ENCODE measurements around the gene BIVM. TPM values are rescaled to one million over a fixed set of nuclear protein-coding genes. Genes with fewer than 3 reads are reported as not detected.

The BIVM gene
- total RNA-seq, 1 experiment from 2014 or later, result 14.9 TPM

- Histone ChIP-seq H3K4me1 (peaks cover 24% of the 10 kb centered on the region), H3K36me3 (ENCODE audit: control insufficient read depth, insufficient read depth, low read length) (0 out of 2 replicates have a peak, but pooled peaks cover 2% of the 10 kb centered on the region), H3K4me3 (ENCODE audit: low read depth, low read length) (no peak overlapping the region), H3K27me3 (replicated peaks; ENCODE audit: control insufficient read depth, insufficient read depth, low read length) (no peaks in the 10 kb centered on the region), H3K9me3 (no peaks in the 10 kb centered on the region)
- Mint-ChIP-seq H3K36me3 (ENCODE audit: insufficient read depth, unreplicated experiment) (peaks cover 9% of the 10 kb centered on the region), H3K4me1 (ENCODE audit: low read depth, unreplicated experiment) (peaks cover 31% of the 10 kb centered on the region), H3K27ac (ENCODE audit: unreplicated experiment) (peak overlapping the region; percentile 80), H3K27me3 (ENCODE audit: insufficient read depth, unreplicated experiment) (no peaks in the 10 kb centered on the region), H3K9me3 (ENCODE audit: unreplicated experiment) (no peaks in the 10 kb centered on the region), H3K4me3 (ENCODE audit: unreplicated experiment) (peak overlapping the region; percentile 56)
- peak in 1 of 2 experiments; percentile 48 for DNase-seq
- POLR2A ChIA-PET, result interaction anchor here (1.5 kb wide), 1 partner anchor 174 kb away, joined by 5 read pairs; no protein-coding TSS in a partner anchor
- BruUV-seq (replicated peaks), result no TSS peak
- CTCF ChIA-PET, result interaction anchor here (0.8 kb wide), 1 partner anchor 29 kb away, joined by 3 read pairs; no protein-coding TSS in a partner anchor
- intact Hi-C loops (cut with micrococcal nuclease; ENCODE audit: unreplicated experiment), result loop anchor here (1.0 kb wide), 1 partner anchor 45 kb away; no protein-coding TSS in a partner anchor
- no peak for TF ChIP-seq CTCF (IDR thresholded peaks at IDR 0.05; ENCODE audit: insufficient read depth in 1 of 2, low read depth in 1 of 2, low read length in 1 of 2, severe bottlenecking in 1 of 2, unreplicated experiment in 1 of 2)
Observed at GRCh38 chr13:102770435-102770834, 28.5 kb upstream of the BIVM start.

- BruUV-seq (replicated peaks), result no TSS peak
- Histone ChIP-seq H3K4me1 (peaks cover 24% of the 10 kb centered on the region), H3K36me3 (ENCODE audit: control insufficient read depth, insufficient read depth, low read length) (0 out of 2 replicates have a peak, but pooled peaks cover 2% of the 10 kb centered on the region), H3K4me3 (ENCODE audit: low read depth, low read length) (no peak overlapping the region), H3K27me3 (replicated peaks; ENCODE audit: control insufficient read depth, insufficient read depth, low read length) (no peaks in the 10 kb centered on the region), H3K9me3 (no peaks in the 10 kb centered on the region)
- no peak for DNase-seq
- ChIA-PET CTCF (interaction anchor here (0.8 kb wide), 1 partner anchor 28 kb away, joined by 3 read pairs; no protein-coding TSS in a partner anchor), POLR2A (interaction anchor here (1.5 kb wide), 1 partner anchor 175 kb away, joined by 5 read pairs; no protein-coding TSS in a partner anchor)
- H3K9me3 Mint-ChIP-seq (ENCODE audit: unreplicated experiment), result no peaks in the 10 kb centered on the region
- intact Hi-C loops (cut with micrococcal nuclease; ENCODE audit: unreplicated experiment), result loop anchor here (2.0 kb wide), 1 partner anchor 75 kb away; the partner anchor contains the start of gene ERCC5
- TF ChIP-seq CTCF (IDR thresholded peaks at IDR 0.05; ENCODE audit: insufficient read depth in 1 of 2, low read depth in 1 of 2, low read length in 1 of 2, severe bottlenecking in 1 of 2, unreplicated experiment in 1 of 2), result no peak
- peaks cover 5% of the 10 kb centered on the region for H3K36me3 Mint-ChIP-seq (ENCODE audit: insufficient read depth, unreplicated experiment)
- H3K27me3 Mint-ChIP-seq (ENCODE audit: insufficient read depth, unreplicated experiment), result no peaks in the 10 kb centered on the region
- peaks cover 31% of the 10 kb centered on the region for H3K4me1 Mint-ChIP-seq (ENCODE audit: low read depth, unreplicated experiment)
- peak overlapping the region; percentile 9 for H3K27ac Mint-ChIP-seq (ENCODE audit: unreplicated experiment)
- H3K4me3 Mint-ChIP-seq (ENCODE audit: unreplicated experiment), result peak overlapping the region; percentile 92
Observed at GRCh38 chr13:102771298-102772041, 27.4 kb upstream of the BIVM start.

- H3K4me1 Mint-ChIP-seq (ENCODE audit: low read depth, unreplicated experiment), result peaks cover 31% of the 10 kb centered on the region
- BruUV-seq (replicated peaks), result TSS peak; percentile 22
- Histone ChIP-seq H3K4me3 (ENCODE audit: low read depth, low read length) (no peak overlapping the region), H3K27me3 (replicated peaks; ENCODE audit: control insufficient read depth, insufficient read depth, low read length) (no peaks in the 10 kb centered on the region), H3K9me3 (no peaks in the 10 kb centered on the region), H3K36me3 (ENCODE audit: control insufficient read depth, insufficient read depth, low read length) (0 out of 2 replicates have a peak, but pooled peaks cover 2% of the 10 kb centered on the region), H3K4me1 (peaks cover 24% of the 10 kb centered on the region)
- DNase-seq, result no peak
- ChIA-PET CTCF (no interaction called here), POLR2A (interaction anchor here (1.5 kb wide), 1 partner anchor 176 kb away, joined by 5 read pairs; no protein-coding TSS in a partner anchor)
- H3K9me3 Mint-ChIP-seq (ENCODE audit: unreplicated experiment), result no peaks in the 10 kb centered on the region
- no peaks in the 10 kb centered on the region for H3K36me3 Mint-ChIP-seq (ENCODE audit: insufficient read depth, unreplicated experiment)
- no peaks in the 10 kb centered on the region for H3K27me3 Mint-ChIP-seq (ENCODE audit: insufficient read depth, unreplicated experiment)
- intact Hi-C loops (cut with micrococcal nuclease; ENCODE audit: unreplicated experiment), result loop anchor here (2.0 kb wide), 1 partner anchor 75 kb away; the partner anchor contains the start of gene ERCC5
- H3K4me3 Mint-ChIP-seq (ENCODE audit: unreplicated experiment), result peak overlapping the region; percentile 92
- TF ChIP-seq CTCF (IDR thresholded peaks at IDR 0.05; ENCODE audit: insufficient read depth in 1 of 2, low read depth in 1 of 2, low read length in 1 of 2, severe bottlenecking in 1 of 2, unreplicated experiment in 1 of 2), result no peak
- no peak overlapping the region for H3K27ac Mint-ChIP-seq (ENCODE audit: unreplicated experiment)
Observed at GRCh38 chr13:102772042-102772425, 26.9 kb upstream of the BIVM start.
